B cell (primary cell): ENCODE results near the gene OR5A2.

Source experiments
- CTCF ChIP-seq: fragments of 200-600 bp; IDR thresholded peaks from one replicate; pipeline ENCODE4 v1.8.0; 2022; ENCODE audit warnings: antibody characterized with exemption, mild to moderate bottlenecking
- EZH2 ChIP-seq: IDR thresholded peaks from 2 replicates; pipeline ENCODE4 v1.6.1; 2012; ENCODE audit warnings: borderline replicate concordance, low read depth, mild to moderate bottlenecking, moderate library complexity, low read length; ENCODE audit not compliant: insufficient read depth, poor library complexity, severe bottlenecking

- TF ChIP-seq CTCF (no peak), EZH2 (no peak)
Observed at GRCh38 chr11:59425131-59425530, 1.1 kb downstream of the OR5A2 start.
